Islet precursor cell (in vitro differentiated cells): Measurements from ENCODE around the gene FOXM1.
A peak's percentile ranks its signal among the peaks of the same experiment; 100 is the strongest.
"Not testable (repeated sequence)": the region's sequence is repeated elsewhere in the genome, so short reads cannot be mapped to it uniquely, and the experiment has no call there.

Source experiments
- DNase-seq: peaks from one replicate; pipeline ENCODE4 v3.0.0-alpha.2; 2018

Gene FOXM1

GRCh38 chr12:2877953-2878732 lies 1.2 kb upstream of the FOXM1 start:
- DNase-seq, result no peak

DNA sequence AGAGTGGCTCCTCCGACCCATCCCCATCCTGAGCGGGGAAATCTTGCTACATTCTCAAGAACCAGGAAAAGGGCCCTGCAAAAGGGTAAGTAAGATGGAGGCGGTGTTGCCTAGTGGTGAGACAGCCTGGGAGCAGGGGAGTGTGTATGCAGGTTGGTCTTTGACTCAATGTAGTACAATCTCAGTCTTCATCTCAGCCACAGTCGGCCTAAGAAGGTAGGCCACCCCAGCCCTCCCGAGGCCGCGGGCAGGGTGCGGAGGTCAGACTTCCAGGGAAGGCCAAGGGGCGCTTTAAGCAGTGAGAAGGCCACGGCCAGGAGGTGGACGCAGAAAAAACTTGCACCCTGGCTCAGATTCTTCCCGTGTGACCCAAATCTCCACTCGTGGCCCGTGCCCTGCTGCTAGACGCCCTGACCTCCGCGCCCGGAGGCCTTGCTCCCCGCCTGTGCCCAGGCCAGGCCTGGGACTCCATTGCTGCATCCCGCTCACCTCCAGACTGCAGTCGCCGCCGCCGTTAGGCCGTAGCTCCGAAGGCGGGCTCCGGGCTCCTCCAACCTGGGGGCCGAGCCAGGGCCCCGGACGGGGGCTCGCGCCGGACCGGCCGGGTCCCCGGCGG lies 435 bp downstream of the FOXM1 start:
- no peak for DNase-seq

DNA sequence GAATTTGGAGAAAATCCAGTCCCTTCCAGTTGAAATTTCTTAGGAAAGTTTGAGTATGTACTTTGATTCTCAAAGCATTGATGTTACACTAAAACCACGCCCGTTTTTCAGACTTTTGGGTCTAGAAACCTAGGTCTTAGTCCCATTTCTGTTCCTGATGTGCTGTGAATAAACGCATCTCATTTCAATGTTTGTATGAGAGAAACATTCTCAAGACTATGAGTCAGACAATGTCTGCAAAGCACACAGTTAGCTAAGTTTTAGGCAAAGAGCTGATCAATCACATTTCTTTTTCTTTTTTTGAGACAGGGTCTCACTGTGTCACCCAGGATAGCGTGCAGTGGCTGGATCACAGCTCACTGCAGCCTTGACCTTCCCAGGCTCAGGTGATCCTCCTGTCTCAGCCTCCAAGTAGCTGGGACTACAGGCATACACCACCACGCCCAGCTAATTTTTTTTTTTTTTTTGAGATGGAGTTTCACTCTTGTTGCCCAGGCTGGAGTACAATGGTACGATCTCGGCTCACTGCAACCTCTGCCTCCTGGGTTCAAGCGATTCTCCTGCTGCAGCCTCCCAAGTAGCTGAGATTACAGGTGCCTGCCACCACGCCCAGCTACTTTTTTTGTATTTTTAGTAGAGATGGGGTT lies 7.9 kb downstream of the FOXM1 start:
- DNase-seq, result not testable (repeated sequence)

GRCh38 chr12:2864198-2864597 lies 12.8 kb downstream of the FOXM1 start:
- DNase-seq, result no peak

DNA sequence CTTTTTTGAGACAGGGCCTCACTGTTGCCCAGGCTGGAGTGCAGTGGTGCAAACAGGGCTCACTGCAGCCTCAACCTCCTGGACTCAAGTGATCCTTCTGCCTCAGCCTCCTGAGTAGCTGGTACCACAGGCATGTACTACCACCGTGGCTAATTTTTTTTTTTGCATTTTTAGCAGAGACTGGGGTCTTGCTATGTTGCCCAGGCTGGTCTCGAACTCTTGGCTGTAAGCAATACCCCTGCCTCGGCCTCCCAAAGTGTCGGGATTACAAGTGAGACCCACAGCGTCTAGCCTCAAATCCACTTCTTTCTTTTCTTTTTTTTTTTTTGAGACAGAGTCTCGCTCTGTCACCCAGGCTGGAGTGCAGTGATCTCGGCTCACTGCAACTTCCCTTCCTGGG lies 13.6 kb downstream of the FOXM1 start:
- not testable (repeated sequence) for DNase-seq

- DNase-seq, result no peak
Measured at GRCh38 chr12:2862876-2863275, 14.1 kb downstream of the FOXM1 start.

- DNase-seq, result no peak
Measured at GRCh38 chr12:2860170-2860569, 16.8 kb downstream of the FOXM1 start.

GRCh38 chr12:2858944-2859421 lies 18.0 kb downstream of the FOXM1 start:
- no peak for DNase-seq

DNA sequence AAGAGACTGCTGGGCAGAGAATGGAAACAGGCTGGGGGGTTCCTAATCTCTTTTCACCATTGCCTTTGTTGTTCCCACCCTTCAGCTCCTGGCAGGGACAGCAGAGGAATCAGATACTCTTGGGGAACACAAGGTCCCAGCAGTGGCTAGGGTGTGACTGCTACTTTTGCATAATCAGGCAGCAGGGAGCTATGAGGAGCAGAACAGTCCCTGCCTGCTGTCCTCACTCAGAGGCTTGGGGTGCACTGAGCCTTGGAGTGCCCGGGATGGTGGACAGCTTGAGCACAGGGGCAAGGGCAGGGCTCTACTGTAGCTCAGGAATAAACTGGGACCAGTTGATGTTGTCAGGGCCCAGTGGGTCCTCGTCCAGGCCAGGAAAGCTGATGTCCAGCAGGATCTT lies 18.6 kb downstream of the FOXM1 start:
- DNase-seq, result no peak

DNA sequence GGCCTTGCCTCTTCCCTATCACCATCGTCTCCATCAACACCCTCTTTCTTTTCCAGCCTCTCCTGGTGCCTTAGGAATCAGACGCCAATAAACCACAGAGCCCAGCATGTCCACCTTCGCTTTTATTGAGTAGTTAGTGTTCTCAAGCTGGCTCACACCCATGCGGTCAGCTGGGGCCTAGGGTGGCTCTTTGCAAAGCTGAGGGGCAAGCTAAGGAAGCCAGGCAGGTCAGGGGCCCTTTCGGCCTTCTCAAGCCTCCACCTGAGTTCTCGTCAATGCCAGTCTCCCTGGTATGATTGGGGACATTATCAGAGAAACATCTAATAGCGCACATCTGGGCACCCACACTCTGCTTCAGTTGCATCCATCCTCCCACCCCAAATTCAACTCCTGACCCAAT lies 19.4 kb downstream of the FOXM1 start:
- DNase-seq, result no peak

- peak; percentile 81 for DNase-seq
Measured at GRCh38 chr12:2857021-2857431, 19.9 kb downstream of the FOXM1 start, which contains the start of gene TEX52. TEX52 (minus strand) TSS chr12:2857039; CDS start chr12:2857026, 13 bp downstream.

GRCh38 chr12:2856051-2856450 lies 20.9 kb downstream of the FOXM1 start:
- no peak for DNase-seq

DNA sequence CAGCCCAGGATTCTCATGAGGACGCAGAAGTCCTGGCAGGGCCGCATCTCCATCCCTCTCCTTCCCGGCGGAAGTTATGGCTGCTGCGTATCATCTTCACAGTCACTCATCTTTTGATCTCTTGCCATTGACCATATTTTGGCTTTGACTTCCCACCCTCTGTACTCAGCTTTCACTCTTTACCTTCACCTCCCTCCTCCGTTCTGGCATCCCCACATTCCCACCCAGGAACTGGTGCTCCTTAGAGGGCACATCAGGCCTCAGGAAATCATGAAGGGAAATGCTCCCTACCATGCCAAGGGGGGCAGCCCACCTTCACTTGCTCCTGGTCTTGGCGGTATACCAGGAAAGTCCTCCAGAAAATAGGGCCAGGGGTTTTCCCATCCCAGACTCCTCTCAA lies 21.4 kb downstream of the FOXM1 start:
- DNase-seq, result no peak

DNA sequence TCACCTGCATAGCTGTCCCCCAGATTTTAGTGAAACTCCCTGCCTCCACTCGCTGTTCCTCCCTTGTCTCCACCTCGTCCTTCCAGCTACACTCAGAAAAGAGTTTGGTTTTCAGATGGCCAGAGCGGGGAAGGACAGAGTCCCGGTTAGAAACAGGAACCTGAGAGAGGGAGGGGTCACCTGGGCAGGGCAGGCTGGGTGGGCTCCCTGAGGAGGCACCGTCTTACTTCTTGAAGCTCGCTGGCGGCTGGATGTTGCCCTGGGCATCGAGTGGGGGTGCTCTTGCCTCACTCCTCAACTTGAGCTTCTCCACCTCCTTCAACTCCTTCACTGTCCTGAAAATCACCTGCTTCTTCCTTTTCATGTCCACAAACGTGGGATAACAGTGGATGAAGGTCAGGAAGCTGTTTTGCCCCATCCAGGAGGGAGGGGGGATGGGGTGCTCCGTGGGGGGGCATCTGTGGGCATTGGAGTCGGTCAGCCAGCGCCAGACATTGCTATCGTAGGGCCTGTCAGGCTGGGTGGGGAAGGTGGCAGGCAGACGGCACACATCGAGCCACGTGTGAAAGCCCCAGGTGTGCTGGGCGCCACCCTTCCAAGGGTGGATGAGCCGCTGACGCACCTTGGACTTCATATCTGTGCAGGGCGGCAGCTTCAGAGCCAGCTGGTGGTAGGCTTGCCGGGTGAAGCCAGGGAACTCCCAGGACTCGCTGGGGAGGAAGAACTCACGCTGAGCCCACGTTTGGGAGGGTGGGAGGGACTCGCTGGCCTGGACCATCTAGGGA lies 22.1 kb downstream of the FOXM1 start:
- DNase-seq, result no peak

GRCh38 chr12:2853626-2854025 lies 23.3 kb downstream of the FOXM1 start:
- DNase-seq, result peak; percentile 97

DNA sequence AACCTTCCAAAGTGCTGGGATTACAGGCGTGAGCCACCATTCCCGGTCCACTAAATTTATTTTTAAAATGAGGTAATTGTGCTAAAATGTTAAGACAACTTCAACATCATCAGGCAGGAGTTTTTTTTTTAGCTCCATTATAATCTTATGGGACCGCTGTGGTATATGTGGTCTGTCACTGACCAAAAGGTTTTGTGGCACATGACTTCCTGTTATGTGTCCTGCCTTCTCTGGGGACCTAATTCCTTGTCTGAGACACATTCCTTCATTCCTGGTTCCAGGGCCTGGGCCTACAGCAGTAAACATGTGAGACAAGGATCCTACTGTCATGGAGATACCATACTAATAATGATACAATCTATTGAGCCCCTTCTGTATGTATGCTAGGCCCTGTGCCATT lies 25.0 kb downstream of the FOXM1 start:
- DNase-seq, result no peak

DNA sequence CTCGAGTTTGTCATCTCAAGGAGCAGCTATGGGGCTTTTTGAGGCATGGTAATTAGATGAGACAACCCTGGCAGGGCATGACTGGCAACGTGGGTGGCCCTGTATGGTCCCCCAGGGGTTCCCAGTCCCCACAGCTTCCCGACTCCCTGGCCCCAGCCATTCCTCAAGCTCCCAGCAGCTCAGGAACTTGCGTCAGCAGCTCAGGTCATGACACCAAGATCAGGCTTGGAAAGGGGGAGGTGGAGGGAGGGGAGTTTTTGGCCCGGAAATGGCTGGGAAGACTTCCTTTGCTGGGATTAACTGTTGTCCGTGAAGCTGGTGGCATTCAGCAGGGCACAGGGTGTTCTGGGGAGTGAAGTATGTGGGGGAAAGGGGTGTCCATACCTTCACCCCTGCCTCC lies 31.7 kb downstream of the FOXM1 start:
- peak; percentile 78 for DNase-seq

GRCh38 chr12:2844786-2845185 lies 32.2 kb downstream of the FOXM1 start:
- DNase-seq, result peak; percentile 80

DNA sequence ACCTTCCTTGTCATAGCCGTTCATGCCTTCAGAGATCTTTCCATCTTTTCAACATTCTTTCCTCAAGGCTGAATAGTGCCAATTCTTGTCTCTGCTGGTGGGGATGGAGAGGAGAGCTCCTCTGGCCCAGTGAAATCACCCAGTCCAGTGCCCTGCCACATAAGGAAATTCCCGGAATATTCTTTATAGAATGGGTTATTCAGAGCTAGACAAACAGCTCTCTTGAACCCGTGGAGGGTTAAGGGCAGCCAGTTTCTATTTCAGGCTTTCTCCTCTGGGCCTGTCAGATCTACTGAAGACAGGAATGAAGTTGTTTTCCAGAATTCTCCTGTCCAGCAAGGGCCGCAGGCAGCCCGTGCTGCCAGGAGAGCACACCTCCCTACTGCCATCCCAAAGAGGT lies 34.0 kb downstream of the FOXM1 start:
- no peak for DNase-seq

DNA sequence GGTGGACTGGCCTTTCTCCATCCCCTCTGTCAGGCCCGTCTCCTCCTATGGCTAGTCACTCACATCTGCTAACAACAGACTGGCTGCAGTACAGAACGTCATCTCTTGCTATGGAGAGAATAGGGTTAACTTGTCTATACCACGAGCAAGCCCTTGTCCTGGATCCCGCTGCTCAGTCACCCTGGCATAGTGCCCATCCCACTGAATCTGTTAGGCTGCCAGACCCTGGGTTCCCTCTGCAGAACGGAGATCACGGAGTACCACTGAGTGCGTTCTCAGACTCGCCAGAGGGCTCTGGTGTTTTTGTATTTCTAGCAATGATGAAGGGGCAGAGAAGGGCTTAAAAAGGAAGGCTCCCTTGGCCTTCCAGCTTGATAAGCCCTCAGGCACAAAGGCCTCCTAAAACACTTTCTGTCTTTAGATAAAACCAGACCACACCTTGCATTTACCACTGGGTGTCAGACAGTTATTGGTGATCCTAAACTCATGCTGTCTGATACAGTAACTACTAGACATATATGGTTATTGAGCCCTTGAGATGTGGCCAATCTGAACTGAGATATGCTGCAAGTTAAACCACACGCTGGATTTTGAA lies 35.8 kb downstream of the FOXM1 start:
- DNase-seq, result no peak

DNA sequence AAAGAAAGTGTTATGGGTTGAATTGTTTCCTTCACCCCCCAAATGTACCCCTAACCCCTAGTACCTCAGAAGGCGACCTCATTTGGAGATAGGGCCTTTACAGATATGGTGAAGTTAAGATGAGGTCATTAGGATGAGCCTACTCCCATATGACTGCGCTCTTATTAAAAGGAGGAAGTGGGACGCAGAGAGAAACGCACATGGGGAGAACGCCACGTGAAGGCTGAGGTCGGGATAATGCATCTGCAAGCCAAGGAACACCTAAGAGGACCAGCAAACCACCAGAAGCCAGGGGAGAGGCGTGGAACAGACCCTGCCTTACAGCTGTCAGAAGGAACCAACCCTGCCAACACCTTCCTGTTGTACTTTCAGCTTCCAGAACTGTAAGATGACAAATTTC lies 40.4 kb downstream of the FOXM1 start:
- no peak for DNase-seq

- no peak for DNase-seq
Measured at GRCh38 chr12:2835691-2836403, 41.1 kb downstream of the FOXM1 start.
